Astrocyte (in vitro differentiated cells and primary cell): Measurements from ENCODE around the gene LEP. TPM values are rescaled to one million over a fixed set of nuclear protein-coding genes. Genes with fewer than 3 reads are reported as not detected.

Source experiments
- DNase-seq: peaks from one replicate; pipeline ENCODE4 v3.0.0-alpha.2; 2010; ENCODE audit warnings: low read depth
- FAIRE-seq: peaks from 2 replicates; lab custom pipeline; 2011; peaks lifted over from hg19 to GRCh38; lab: Jason Lieb, UNC
- H2AFZ ChIP-seq: 2 replicates; pipeline ENCODE4 v1.6.0; 2012; ENCODE audit warnings: low read depth, low read length, inconsistent platforms
- H3K27ac ChIP-seq: 2 replicates; pipeline ENCODE4 v1.5.1; 2011; ENCODE audit warnings: low read depth, low read length, inconsistent platforms
- H3K27me3 ChIP-seq: 2 replicates; pipeline ENCODE4 v1.6.0; 2011; ENCODE audit warnings: low read length, inconsistent platforms; ENCODE audit not compliant: insufficient read depth
- H3K36me3 ChIP-seq: 2 replicates; pipeline ENCODE4 v1.5.1; 2011; ENCODE audit warnings: low read length, inconsistent platforms; ENCODE audit not compliant: insufficient read depth
- H3K4me1 ChIP-seq: 2 replicates; pipeline ENCODE4 v1.5.1; 2011; ENCODE audit warnings: low read length, inconsistent platforms; ENCODE audit not compliant: insufficient read depth
- H3K4me2 ChIP-seq: 2 replicates; pipeline ENCODE4 v1.6.0; 2012; ENCODE audit warnings: low read length, inconsistent platforms
- H3K4me3 ChIP-seq: 2 replicates; pipeline ENCODE4 v1.5.1; 2011; ENCODE audit warnings: low read depth, mild to moderate bottlenecking, low read length, inconsistent platforms; ENCODE audit not compliant: insufficient read depth
- H3K79me2 ChIP-seq: 2 replicates; pipeline ENCODE4 v1.6.0; 2012; ENCODE audit warnings: mild to moderate bottlenecking, low read length, inconsistent platforms; ENCODE audit not compliant: insufficient read depth
- H3K9ac ChIP-seq: 2 replicates; pipeline ENCODE4 v1.6.0; 2012; ENCODE audit warnings: mild to moderate bottlenecking, low read length, inconsistent platforms
- H3K9me3 ChIP-seq: 2 replicates; pipeline ENCODE4 v1.5.1; 2012; ENCODE audit warnings: low read depth, mild to moderate bottlenecking, low read length, inconsistent platforms; ENCODE audit not compliant: insufficient read depth
- H4K20me1 ChIP-seq: 2 replicates; pipeline ENCODE4 v1.6.0; 2012; ENCODE audit warnings: low read length, inconsistent platforms; ENCODE audit not compliant: insufficient read depth
- H3K27ac Mint-ChIP-seq: one replicate; pipeline ENCODE4 v1.8.0; 2021; ENCODE audit warnings: mild to moderate bottlenecking, mixed read lengths; ENCODE audit not compliant: unreplicated experiment
- H3K27me3 Mint-ChIP-seq: one replicate; pipeline ENCODE4 v1.8.0; 2021; ENCODE audit warnings: low read depth, mixed read lengths; ENCODE audit not compliant: unreplicated experiment
- H3K36me3 Mint-ChIP-seq: one replicate; pipeline ENCODE4 v1.8.0; 2021; ENCODE audit warnings: low read depth, mixed read lengths; ENCODE audit not compliant: unreplicated experiment
- H3K4me1 Mint-ChIP-seq: one replicate; pipeline ENCODE4 v1.8.0; 2021; ENCODE audit warnings: low read depth, mixed read lengths; ENCODE audit not compliant: unreplicated experiment
- H3K4me3 Mint-ChIP-seq: one replicate; pipeline ENCODE4 v1.8.0; 2021; ENCODE audit warnings: mild to moderate bottlenecking, moderate library complexity, mixed read lengths; ENCODE audit not compliant: unreplicated experiment
- H3K9me3 Mint-ChIP-seq: one replicate; pipeline ENCODE4 v1.8.0; 2021; ENCODE audit warnings: mild to moderate bottlenecking, mixed read lengths; ENCODE audit not compliant: unreplicated experiment
- CTCF ChIP-seq: IDR thresholded peaks from 2 replicates; pipeline ENCODE4 v1.5.1; 2011; ENCODE audit warnings: low read depth, mild to moderate bottlenecking, inconsistent platforms, low read length, moderate library complexity; ENCODE audit not compliant: insufficient read depth
- EZH2 ChIP-seq: IDR thresholded peaks from 2 replicates; pipeline ENCODE4 v1.6.1; 2012; ENCODE audit warnings: mild to moderate bottlenecking, low read length, inconsistent platforms; ENCODE audit not compliant: insufficient read depth
- total RNA-seq: library from RNA; stranded (reverse); gene quantifications from 2 replicates; pipeline ENCODE4 v1.2.1, GENCODE V29; 2021

Gene LEP
- total RNA-seq, 1 donor from 2014 or later: not detected

DNA sequence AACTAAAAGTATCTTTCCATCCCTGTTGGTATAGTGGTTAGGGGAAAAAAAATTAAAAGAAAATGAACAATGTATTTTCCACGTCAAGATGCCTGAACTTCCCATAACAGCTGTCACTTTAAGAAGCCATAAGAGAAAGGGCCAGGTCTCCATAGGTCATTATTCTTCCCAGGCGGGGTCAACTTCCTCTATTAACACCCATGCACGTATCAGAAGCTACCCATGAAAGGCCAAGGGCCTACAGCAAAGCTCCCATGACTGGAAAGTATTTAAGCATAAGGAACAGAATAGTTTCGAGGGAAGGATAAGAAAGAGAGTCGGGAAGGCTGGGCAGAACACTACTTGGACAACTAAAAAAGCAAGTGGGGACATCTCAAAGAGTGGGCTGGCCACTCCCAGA, 62.6 kb downstream of the LEP start:
- peaks cover 4% of the 10 kb centered on the region for H3K4me1 Mint-ChIP-seq
- Histone ChIP-seq H4K20me1 (peaks cover 5% of the 10 kb centered on the region), H3K9ac (no peak overlapping the region), H3K4me1 (no peaks in the 10 kb centered on the region), H2AFZ (no peak overlapping the region), H3K36me3 (peaks cover 18% of the 10 kb centered on the region), H3K79me2 (no peaks in the 10 kb centered on the region), H3K27ac (no peak overlapping the region), H3K27me3 (no peaks in the 10 kb centered on the region), H3K4me2 (no peak overlapping the region), H3K4me3 (no peak overlapping the region), H3K9me3 (no peaks in the 10 kb centered on the region)
- no peak overlapping the region for H3K4me3 Mint-ChIP-seq
- FAIRE-seq: no peak
- H3K27me3 Mint-ChIP-seq: no peaks in the 10 kb centered on the region
- DNase-seq: no peak
- no peak for TF ChIP-seq CTCF
- no peak for TF ChIP-seq EZH2
- H3K27ac Mint-ChIP-seq: no peak overlapping the region
- H3K36me3 Mint-ChIP-seq: peaks cover 25% of the 10 kb centered on the region
- no peaks in the 10 kb centered on the region for H3K9me3 Mint-ChIP-seq

DNA sequence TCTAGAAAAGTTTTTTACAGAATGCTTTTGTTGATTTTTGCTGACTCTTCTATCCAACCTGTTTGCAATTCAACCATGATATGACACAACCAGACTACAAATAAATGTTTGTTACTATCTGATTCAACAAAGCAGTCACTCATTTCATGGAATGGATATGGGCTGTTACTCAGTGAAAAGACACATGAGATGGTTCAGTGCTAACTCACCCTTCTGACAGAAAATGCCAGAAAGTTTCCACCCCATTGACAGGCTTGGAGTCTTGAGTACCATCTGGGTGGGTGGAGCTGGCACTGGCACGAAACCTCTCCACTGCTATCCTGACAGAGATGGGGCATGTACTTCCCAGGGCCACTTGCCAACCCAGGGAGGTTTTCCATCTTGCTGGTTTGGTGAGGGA, 63.1 kb downstream of the LEP start:
- Histone ChIP-seq H3K9ac (no peak overlapping the region), H4K20me1 (peaks cover 5% of the 10 kb centered on the region), H3K36me3 (peaks cover 18% of the 10 kb centered on the region), H3K4me3 (no peak overlapping the region), H3K79me2 (no peaks in the 10 kb centered on the region), H3K4me2 (no peak overlapping the region), H3K27me3 (no peaks in the 10 kb centered on the region), H3K27ac (no peak overlapping the region), H2AFZ (no peak overlapping the region), H3K9me3 (no peaks in the 10 kb centered on the region), H3K4me1 (no peaks in the 10 kb centered on the region)
- Mint-ChIP-seq H3K27me3 (no peaks in the 10 kb centered on the region), H3K27ac (no peak overlapping the region), H3K36me3 (peaks cover 29% of the 10 kb centered on the region), H3K4me3 (no peak overlapping the region), H3K9me3 (no peaks in the 10 kb centered on the region), H3K4me1 (peaks cover 2% of the 10 kb centered on the region)
- FAIRE-seq: no peak
- TF ChIP-seq CTCF (no peak), EZH2 (no peak)
- DNase-seq: no peak

- TF ChIP-seq CTCF (no peak), EZH2 (no peak)
These were observed 66.0 kb downstream of the LEP start for GRCh38 chr7:128307061-128307460.

More at GRCh38 chr7:128307061-128307460, 66.0 kb downstream of the LEP start:
- no peaks in the 10 kb centered on the region for H3K9me3 Mint-ChIP-seq
- H3K4me3 ChIP-seq: no peak overlapping the region
- H3K9ac ChIP-seq: no peak overlapping the region
- no peaks in the 10 kb centered on the region for H3K79me2 ChIP-seq
- FAIRE-seq (no peak), DNase-seq (no peak)
- H2AFZ ChIP-seq: no peak overlapping the region
- H3K4me1 ChIP-seq: no peaks in the 10 kb centered on the region
- no peaks in the 10 kb centered on the region for H3K27me3 ChIP-seq
- H3K4me1 Mint-ChIP-seq: peaks cover 18% of the 10 kb centered on the region
- H3K4me3 Mint-ChIP-seq: no peak overlapping the region
- H3K4me2 ChIP-seq: no peak overlapping the region
- no peaks in the 10 kb centered on the region for H3K9me3 ChIP-seq
- H3K27ac ChIP-seq: no peak overlapping the region
- peaks cover 33% of the 10 kb centered on the region for H3K36me3 ChIP-seq
- H3K36me3 Mint-ChIP-seq: peaks cover 25% of the 10 kb centered on the region
- peaks cover 5% of the 10 kb centered on the region for H4K20me1 ChIP-seq
- H3K27me3 Mint-ChIP-seq: no peaks in the 10 kb centered on the region
- no peak overlapping the region for H3K27ac Mint-ChIP-seq
